NCI-H748 (cell line): ENCODE data around the gene TCF3.

Experiments used
- DNase-seq: peaks from one replicate; lab custom pipeline; 2025; ENCODE audit not compliant: unreplicated experiment; lab: John Stamatoyannopoulos, UW

The TCF3 gene

GRCh38 chr19:1590641-1591397, 61.6 kb downstream of the TCF3 start:
- DNase-seq = no peak

- no peak for DNase-seq
These were observed 64.5 kb downstream of the TCF3 start for GRCh38 chr19:1587872-1588271.

GRCh38 chr19:1585243-1585580, 67.2 kb downstream of the TCF3 start:
- no peak for DNase-seq

- no peak for DNase-seq
These were observed 67.7 kb downstream of the TCF3 start for GRCh38 chr19:1584500-1585242.

- peak; percentile 82 for DNase-seq
These were observed 70.2 kb downstream of the TCF3 start for GRCh38 chr19:1582201-1582600.

GRCh38 chr19:1580957-1581356, 71.5 kb downstream of the TCF3 start:
- no peak for DNase-seq

GRCh38 chr19:1580382-1580781, 72.0 kb downstream of the TCF3 start:
- no peak for DNase-seq

- no peak for DNase-seq
These were observed 73.2 kb downstream of the TCF3 start for GRCh38 chr19:1579222-1579621.

- no peak for DNase-seq
These were observed 74.3 kb downstream of the TCF3 start for GRCh38 chr19:1577929-1578618.

GRCh38 chr19:1577090-1577928, 75.1 kb downstream of the TCF3 start:
- no peak for DNase-seq

GRCh38 chr19:1576242-1577089, 75.9 kb downstream of the TCF3 start:
- no peak for DNase-seq

- no peak for DNase-seq
These were observed 76.8 kb downstream of the TCF3 start for GRCh38 chr19:1575323-1576241.

GRCh38 chr19:1574354-1575136, 77.9 kb downstream of the TCF3 start:
- DNase-seq = no peak

GRCh38 chr19:1572795-1573194, 79.6 kb downstream of the TCF3 start:
- no peak for DNase-seq

GRCh38 chr19:1571358-1571757, 81.1 kb downstream of the TCF3 start:
- no peak for DNase-seq

- DNase-seq = no peak
These were observed 81.6 kb downstream of the TCF3 start for GRCh38 chr19:1570836-1571235.

- DNase-seq = no peak
These were observed 82.4 kb downstream of the TCF3 start for GRCh38 chr19:1569997-1570396.

- DNase-seq = peak; percentile 73
These were observed 83.9 kb downstream of the TCF3 start, which contains the start of gene MEX3D for GRCh38 chr19:1568320-1569019. Gene MEX3D (minus strand): TSS chr19:1568325. CDS start chr19:1568058, 267 bp downstream.
